OCI-LY3 (cell line): ENCODE measurements around the gene CFAP57.

ENCODE experiments used
- H2AFZ ChIP-seq: fragments of 200-600, 300-600 bp; shearing (Covaris generic); 2 replicates; pipeline ENCODE4 v1.6.0; 2014; ENCODE audit warnings: antibody characterized with exemption, low read depth, low read length
- H3K27ac ChIP-seq: fragments of 200-600, 300-600 bp; sonication (generic); 2 replicates; pipeline ENCODE4 v1.5.1; 2014; ENCODE audit warnings: mild to moderate bottlenecking, low read length, moderate library complexity, mixed read lengths
- H3K27me3 ChIP-seq: fragments of 200-600, 300-600 bp; sonication (generic); 2 replicates; pipeline ENCODE4 v1.6.1; 2014; ENCODE audit warnings: low read depth, low read length, mixed read lengths
- H3K36me3 ChIP-seq: fragments of 200-600, 300-600 bp; sonication (generic); replicated peaks from 2 replicates; pipeline ENCODE3; 2014; ENCODE audit warnings: low read depth, low read length, mixed read lengths
- H3K4me1 ChIP-seq: fragments of 300-600, 200-600 bp; sonication (generic); 2 replicates; pipeline ENCODE4 v1.6.1; 2014; ENCODE audit warnings: low read length, mixed read lengths
- H3K4me2 ChIP-seq: fragments of 200-600, 300-600 bp; sonication (generic); 2 replicates; pipeline ENCODE4 v1.6.1; 2014; ENCODE audit warnings: low read length, mixed read lengths
- H3K4me3 ChIP-seq: fragments of 300-600, 200-600 bp; sonication (generic); 2 replicates; pipeline ENCODE4 v1.5.1; 2014; ENCODE audit warnings: antibody characterized with exemption, mild to moderate bottlenecking, low read length, moderate library complexity
- H3K79me2 ChIP-seq: fragments of 300-600, 200-600 bp; shearing (Covaris generic); 2 replicates; pipeline ENCODE4 v1.6.1; 2014; ENCODE audit warnings: mild to moderate bottlenecking, low read length, mixed read lengths
- H3K9ac ChIP-seq: fragments of 300-600, 200-600 bp; shearing (Covaris generic); 2 replicates; pipeline ENCODE4 v1.6.0; 2014; ENCODE audit warnings: mild to moderate bottlenecking, low read length, moderate library complexity
- H3K9me3 ChIP-seq: fragments of 200-600, 300-600 bp; shearing (Covaris generic); 2 replicates; pipeline ENCODE4 v1.6.1; 2014; ENCODE audit warnings: low read length, mixed read lengths; ENCODE audit not compliant: insufficient read depth
- H4K20me1 ChIP-seq: fragments of 200-600, 300-600 bp; sonication (generic); 2 replicates; pipeline ENCODE4 v1.6.1; 2016; ENCODE audit warnings: low read length, mixed read lengths; ENCODE audit not compliant: insufficient read depth
- CTCF ChIP-seq: fragments of 200-600, 300-600 bp; sonication (generic); IDR thresholded peaks from 2 replicates; pipeline ENCODE4 v1.5.1; 2014; ENCODE audit warnings: antibody characterized with exemption, low read length, low read depth
- EZH2phosphoT487 ChIP-seq: fragments of 200-600 bp; shearing (Covaris generic); IDR thresholded peaks from 2 replicates; pipeline ENCODE4 v1.6.1; 2018; ENCODE audit warnings: antibody characterized with exemption, mixed run types, low read depth

CFAP57 gene

DNA sequence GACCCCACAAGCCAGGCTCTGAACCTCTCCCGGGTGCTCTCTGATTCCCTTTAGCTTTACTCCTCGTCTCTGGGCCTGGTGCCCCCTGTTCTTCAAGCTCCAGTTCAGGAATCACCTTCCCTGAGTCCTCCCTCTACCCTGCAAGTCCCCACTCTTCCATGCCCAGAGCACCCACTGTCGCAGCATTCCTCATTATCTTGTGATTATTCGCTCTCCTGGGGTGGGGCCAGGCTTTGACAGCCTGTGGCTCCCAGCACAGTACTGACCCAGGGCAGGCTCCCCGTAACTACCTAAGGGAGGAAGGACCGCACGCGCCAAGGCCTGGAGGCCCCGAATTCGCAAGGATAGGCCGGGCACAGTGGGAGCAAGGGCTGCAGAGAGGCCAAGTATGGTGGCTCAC, 114.0 kb downstream of the CFAP57 start:
- Histone ChIP-seq H3K27ac (no peak overlapping the region), H3K4me2 (no peak overlapping the region), H2AFZ (no peak overlapping the region), H3K27me3 (peaks cover 13% of the 10 kb centered on the region), H3K79me2 (no peaks in the 10 kb centered on the region), H3K9me3 (no peaks in the 10 kb centered on the region), H3K9ac (no peak overlapping the region), H3K4me3 (no peak overlapping the region), H3K36me3 (no peaks in the 10 kb centered on the region), H4K20me1 (no peaks in the 10 kb centered on the region), H3K4me1 (no peaks in the 10 kb centered on the region)
- no peak for TF ChIP-seq CTCF
- no peak for TF ChIP-seq EZH2phosphoT487

GRCh38 chr1:43286533-43286932, 114.4 kb downstream of the CFAP57 start:
- Histone ChIP-seq H3K9ac (no peak overlapping the region), H3K4me2 (no peak overlapping the region), H3K9me3 (no peaks in the 10 kb centered on the region), H3K4me3 (no peak overlapping the region), H2AFZ (no peak overlapping the region), H3K36me3 (no peaks in the 10 kb centered on the region), H4K20me1 (no peaks in the 10 kb centered on the region), H3K79me2 (no peaks in the 10 kb centered on the region), H3K27ac (no peak overlapping the region), H3K4me1 (no peaks in the 10 kb centered on the region), H3K27me3 (peaks cover 13% of the 10 kb centered on the region)
- no peak for TF ChIP-seq EZH2phosphoT487
- TF ChIP-seq CTCF: no peak

DNA sequence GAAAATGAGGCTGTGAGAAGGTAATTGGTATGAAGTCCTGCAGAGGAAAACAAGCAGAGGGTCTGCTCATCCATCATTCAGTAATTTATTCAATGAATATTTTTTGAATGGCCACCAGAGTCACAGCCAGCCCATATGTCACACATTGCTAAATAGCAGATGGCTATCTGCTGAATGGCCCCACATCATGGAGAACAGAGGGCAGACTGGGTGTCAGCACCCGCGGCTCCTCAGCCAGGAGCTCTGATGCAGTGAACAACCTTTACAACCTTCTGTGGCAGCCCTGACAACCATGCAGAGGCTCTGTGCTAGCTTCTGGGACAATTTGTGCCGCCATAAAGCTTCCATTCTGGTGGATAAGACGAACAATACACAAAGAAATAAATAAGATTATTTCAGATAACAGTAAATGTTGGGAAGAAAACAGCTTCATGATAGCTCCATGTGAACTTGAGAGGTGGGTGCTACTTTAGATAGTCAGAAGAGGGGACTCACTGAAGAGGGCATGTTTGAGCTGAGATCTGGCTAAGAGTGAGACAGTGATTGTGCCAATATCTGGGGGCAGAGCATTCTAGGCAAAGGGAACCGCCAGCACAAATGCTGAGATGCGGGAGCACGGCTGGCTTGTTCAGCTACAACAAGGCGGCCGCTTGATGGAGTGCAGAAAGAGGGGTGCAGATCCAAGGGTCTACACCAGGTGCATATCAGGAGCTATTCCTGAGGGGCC, 116.1 kb downstream of the CFAP57 start:
- TF ChIP-seq CTCF: no peak
- no peak for TF ChIP-seq EZH2phosphoT487
- Histone ChIP-seq H3K9me3 (no peaks in the 10 kb centered on the region), H3K4me2 (no peak overlapping the region), H4K20me1 (no peaks in the 10 kb centered on the region), H3K79me2 (no peaks in the 10 kb centered on the region), H3K27ac (no peak overlapping the region), H3K36me3 (no peaks in the 10 kb centered on the region), H3K4me1 (0 out of 2 replicates have a peak, but pooled peaks cover 2% of the 10 kb centered on the region), H3K9ac (no peak overlapping the region), H3K4me3 (no peak overlapping the region), H3K27me3 (peaks cover 13% of the 10 kb centered on the region), H2AFZ (no peak overlapping the region)

GRCh38 chr1:43288785-43289706, 116.9 kb downstream of the CFAP57 start:
- no peaks in the 10 kb centered on the region for H3K36me3 ChIP-seq
- TF ChIP-seq EZH2phosphoT487 (no peak), CTCF (no peak)
- H3K79me2 ChIP-seq: no peaks in the 10 kb centered on the region
- H2AFZ ChIP-seq: no peak overlapping the region
- no peak overlapping the region for H3K4me3 ChIP-seq
- peaks cover 13% of the 10 kb centered on the region for H3K27me3 ChIP-seq
- no peak overlapping the region for H3K4me2 ChIP-seq
- H4K20me1 ChIP-seq: no peaks in the 10 kb centered on the region
- H3K9ac ChIP-seq: no peak overlapping the region
- H3K9me3 ChIP-seq: no peaks in the 10 kb centered on the region
- no peak overlapping the region for H3K27ac ChIP-seq
- H3K4me1 ChIP-seq: 0 out of 2 replicates have a peak, but pooled peaks cover 2% of the 10 kb centered on the region
